Hepatocyte (in vitro differentiated cells): ENCODE results near the gene LSAMP.

Experiments
- CTCF ChIP-seq: fragments of 200-600 bp; sonication (generic); IDR thresholded peaks from 2 replicates; pipeline ENCODE4 v1.5.1; 2016; ENCODE audit warnings: antibody characterized with exemption, mild to moderate bottlenecking; ENCODE audit not compliant: poor library complexity
- EZH2 ChIP-seq: fragments of 200-600 bp; sonication (generic); IDR thresholded peaks from 2 replicates; pipeline ENCODE4 v1.6.1; 2016; ENCODE audit warnings: antibody characterized with exemption, mild to moderate bottlenecking, borderline replicate concordance

- TF ChIP-seq CTCF (no peak), EZH2 (no peak)
These were observed 613.4 kb downstream of the LSAMP start for GRCh38 chr3:115831864-115832263.
